HepG2 (cell line): ENCODE measurements around the gene ZFP69. TPM values are rescaled to one million over a fixed set of nuclear protein-coding genes. Genes with fewer than 3 reads are reported as not detected.

Source experiments
- BCL3 ChIP-seq: sonication (generic); formaldehyde crosslinking; IDR thresholded peaks from 2 replicates; pipeline ENCODE4 v1.5.1; 2020; ENCODE audit warnings: mild to moderate bottlenecking, missing genetic modification reagents, moderate library complexity
- CBX2 ChIP-seq, 2 experiments: fragments of 200-600 bp in 1 of 2; sonication (generic); formaldehyde crosslinking in 1 of 2; IDR thresholded peaks; 2 replicates each; pipeline versions ENCODE4 v1.7.0 to v1.8.1; 2018 to 2022; ENCODE audit warnings: low read depth in 2 of 2, low read length in 1 of 2, mild to moderate bottlenecking in 1 of 2, missing genetic modification reagents in 1 of 2
- CTCF ChIP-seq: sonication (generic); formaldehyde crosslinking; IDR thresholded peaks from 2 replicates; pipeline ENCODE4 v1.5.0; 2020; ENCODE audit warnings: mild to moderate bottlenecking, missing genetic modification reagents, moderate library complexity
- HNRNPK ChIP-seq: fragments of 200-400 bp; formaldehyde crosslinking; IDR thresholded peaks from 2 replicates; pipeline ENCODE4 v1.6.1; 2018; ENCODE audit warnings: low read length, low read depth, moderate library complexity, mild to moderate bottlenecking; ENCODE audit not compliant: poor library complexity, severe bottlenecking
- MZF1 ChIP-seq: sonication (generic); formaldehyde crosslinking; IDR thresholded peaks from 2 replicates; pipeline ENCODE4 v1.8.1; 2023; ENCODE audit warnings: mild to moderate bottlenecking, missing genetic modification reagents, borderline replicate concordance
- NFYC ChIP-seq: IDR thresholded peaks from 2 replicates; pipeline ENCODE4 v1.6.1; 2016; ENCODE audit warnings: missing genetic modification reagents, missing compliant biosample characterization
- NONO ChIP-seq, 2 experiments: fragments of 450-650 bp in 1 of 2; sonication (generic) in 1 of 2; formaldehyde crosslinking in 1 of 2; IDR thresholded peaks in 1 of 2; conservative IDR thresholded peaks in 1 of 2; 2 replicates each; pipeline versions ENCODE4 v1.6.1 to v1.8.0; 2017 to 2022; ENCODE audit warnings: mild to moderate bottlenecking in 1 of 2, missing genetic modification reagents in 1 of 2, moderate library complexity in 1 of 2
- RAD21 ChIP-seq: fragments of 450-650 bp; formaldehyde crosslinking; IDR thresholded peaks from 2 replicates; pipeline ENCODE4 v1.5.0; 2020; ENCODE audit warnings: mild to moderate bottlenecking
- SMAD1 ChIP-seq: sonication (generic); formaldehyde crosslinking; IDR thresholded peaks from 2 replicates; pipeline ENCODE4 v1.4.0; 2020; ENCODE audit warnings: missing genetic modification reagents, low read depth, mild to moderate bottlenecking, borderline replicate concordance
- TRIM24 ChIP-seq: sonication (generic); formaldehyde crosslinking; IDR thresholded peaks from 2 replicates; pipeline ENCODE4 v1.8.0; 2022; ENCODE audit warnings: mild to moderate bottlenecking, missing genetic modification reagents
- ZBTB46 ChIP-seq: sonication (generic); formaldehyde crosslinking; IDR thresholded peaks from 2 replicates; pipeline ENCODE4 v1.4.0; 2020; ENCODE audit warnings: mild to moderate bottlenecking, missing genetic modification reagents, borderline replicate concordance
- ZNF484 ChIP-seq: sonication (generic); formaldehyde crosslinking; IDR thresholded peaks from 2 replicates; pipeline ENCODE4 v1.5.1; 2020; ENCODE audit warnings: mild to moderate bottlenecking, low read depth, missing genetic modification reagents, borderline replicate concordance
- ZNF589 ChIP-seq: sonication (generic); formaldehyde crosslinking; conservative IDR thresholded peaks from 2 replicates; pipeline ENCODE4 v1.8.0; 2022; ENCODE audit warnings: mild to moderate bottlenecking, moderate library complexity, missing genetic modification reagents
- ZNF644 ChIP-seq: IDR thresholded peaks from 2 replicates; pipeline ENCODE4 v1.6.1; 2016; ENCODE audit warnings: low read depth
- ZNF670 ChIP-seq: sonication (generic); formaldehyde crosslinking; IDR thresholded peaks from 2 replicates; pipeline ENCODE4 v1.8.0; 2022; ENCODE audit warnings: mild to moderate bottlenecking, missing genetic modification reagents, borderline replicate concordance
- ZSCAN12 ChIP-seq: sonication (generic); formaldehyde crosslinking; IDR thresholded peaks from 2 replicates; pipeline ENCODE4 v1.9.0; 2021; ENCODE audit warnings: mild to moderate bottlenecking, missing genetic modification reagents
- ZSCAN21 ChIP-seq: sonication (generic); formaldehyde crosslinking; IDR thresholded peaks from 2 replicates; pipeline ENCODE4 v1.8.0; 2022; ENCODE audit warnings: mild to moderate bottlenecking, missing genetic modification reagents, moderate library complexity, borderline replicate concordance
- polyA plus RNA-seq, 8 experiments: library from polyadenylated mRNA; depleted of rRNA in 3 of 8; stranded (reverse) in 7 of 8; unstranded in 1 of 8; fragments of >200 nt; fragmentation: Illumina TruSeq in 4 of 8; extraction: Trizol in 4 of 8; gene quantifications; 2 replicates each; pipeline versions ENCODE4 v1.2.1 to v1.2.3, GENCODE V29; 2011 to 2016; ENCODE audit warnings: low read depth in 4 of 8, missing spikeins in 1 of 8, mixed read lengths in 1 of 8; ENCODE audit not compliant: insufficient read depth in 1 of 8
- total RNA-seq, 5 experiments: library from RNA; depleted of rRNA; stranded (reverse); fragments of >200 nt; fragmentation: Illumina TruSeq; extraction: Trizol; gene quantifications; 2 replicates each; pipeline ENCODE4 v1.2.3, GENCODE V29; 2016; ENCODE audit warnings: low read depth in 1 of 5

ZFP69 gene
- total and polyA plus RNA-seq, 2 of the 13 experiments (the other 11 are each of a cell fraction or from before 2014, with no cell fraction given), result 2.6 to 5.6 TPM

GRCh38 chr1:40438391-40439015 lies 38.6 kb upstream of the ZFP69 start (continued):
- TF ChIP-seq ZSCAN21 (CRISPR knock-in tag) (no peak), ZNF670 (CRISPR knock-in tag) (no peak), CTCF (CRISPR knock-in tag) (peak; percentile 75), TRIM24 (CRISPR knock-in tag) (no peak), MZF1 (CRISPR knock-in tag) (no peak), ZBTB46 (CRISPR knock-in tag) (no peak), HNRNPK (no peak), ZNF484 (no peak), NONO (IDR thresholded peaks at IDR 0.05) (no peak), NONO (CRISPR knock-in tag; conservative IDR thresholded peaks at IDR 0.05) (0 out of 2 replicates have a peak, but pooled peaks have one; percentile 34), NFYC (0 out of 2 replicates have a peak, but pooled peaks have one; percentile 40), BCL3 (CRISPR knock-in tag) (no peak), RAD21 (peak; percentile 35; the same call in 1 of the 2 replicates), SMAD1 (CRISPR knock-in tag) (no peak), CBX2 (IDR thresholded peaks at IDR 0.05; ENCODE audit: low read depth, low read length) (no peak), CBX2 (CRISPR knock-in tag; IDR thresholded peaks at IDR 0.05; ENCODE audit: low read depth) (no peak), ZNF644 (CRISPR knock-in tag) (0 out of 2 replicates have a peak, but pooled peaks have one; percentile 51), ZNF589 (CRISPR knock-in tag) (no peak), ZSCAN12 (CRISPR knock-in tag) (no peak)
